H1 (cell line): ENCODE data around the gene PAX4. TPM values are rescaled to one million over a fixed set of nuclear protein-coding genes. Genes with fewer than 3 reads are reported as not detected.
A peak's percentile ranks its signal among the peaks of the same experiment; 100 is the strongest.

Source experiments
- CTCF ChIA-PET: fragments of 300-600 bp; sonication (Branson Sonifier 250); formaldehyde crosslinking; loops from one replicate; lab custom pipeline; 2021; ENCODE audit not compliant: partially characterized antibody; lab: Charles Lee
- POLR2A ChIA-PET: fragments of 300-600 bp; sonication (Branson Sonifier 250); formaldehyde crosslinking; loops from one replicate; lab custom pipeline; 2021; ENCODE audit warnings: inconsistent platforms; ENCODE audit not compliant: partially characterized antibody; lab: Charles Lee
- DNase-seq, 2 experiments: peaks; one replicate each; pipeline versions ENCODE4 v3.0.0 to v3.0.0-alpha.2; 2010 to 2022; ENCODE audit warnings: low spot score in 2 of 2, low read depth in 1 of 2, mixed read lengths in 1 of 2
- FAIRE-seq: peaks from 2 replicates; lab custom pipeline; 2011; peaks lifted over from hg19 to GRCh38; lab: Jason Lieb, UNC
- H2AFZ ChIP-seq: 2 replicates; pipeline ENCODE4 v1.8.1; 2012; ENCODE audit warnings: low read length, inconsistent platforms
- H2AK5ac ChIP-seq: 2 replicates; pipeline ENCODE4 v1.6.1; 2013; ENCODE audit warnings: low read depth, low read length
- H2BK120ac ChIP-seq: replicated peaks from 2 replicates; pipeline ENCODE3; 2013; ENCODE audit warnings: low read depth, low read length, inconsistent platforms
- H2BK12ac ChIP-seq: 2 replicates; pipeline ENCODE4 v1.6.1; 2013; ENCODE audit warnings: low read depth, low read length
- H2BK15ac ChIP-seq: 2 replicates; pipeline ENCODE4 v1.6.1; 2013; ENCODE audit warnings: low read length
- H2BK20ac ChIP-seq: 2 replicates; pipeline ENCODE4 v1.6.1; 2013; ENCODE audit warnings: low read length
- H2BK5ac ChIP-seq: 2 replicates; pipeline ENCODE4 v1.6.1; 2013; ENCODE audit warnings: low read depth, low read length
- H3K14ac ChIP-seq: 2 replicates; pipeline ENCODE4 v1.6.1; 2013; ENCODE audit warnings: inconsistent platforms; ENCODE audit not compliant: insufficient read length
- H3K18ac ChIP-seq: 2 replicates; pipeline ENCODE4 v1.6.1; 2013; ENCODE audit warnings: low read length; ENCODE audit errors: extremely low read depth
- H3K23ac ChIP-seq: 2 replicates; pipeline ENCODE4 v1.6.1; 2013; ENCODE audit warnings: inconsistent platforms; ENCODE audit not compliant: insufficient read length
- H3K23me2 ChIP-seq: 2 replicates; pipeline ENCODE4 v1.6.1; 2013; ENCODE audit warnings: low read depth, low read length
- H3K27ac ChIP-seq: 2 replicates; pipeline ENCODE4 v1.6.1; 2011; ENCODE audit warnings: low read depth, low read length, inconsistent platforms
- H3K27me3 ChIP-seq, 4 experiments: replicated peaks in 1 of 4; 1 replicate in 1 of 4; 2 replicates in 3 of 4; pipeline versions ENCODE4 v1.6.1 to v1.8.1; 2011 to 2013; ENCODE audit warnings: low read length in 3 of 4, mild to moderate bottlenecking in 3 of 4, inconsistent platforms in 2 of 4, mixed read lengths in 2 of 4, moderate library complexity in 1 of 4; ENCODE audit not compliant: control insufficient read depth in 3 of 4, insufficient read depth in 3 of 4; ENCODE audit errors: extremely low read depth in 1 of 4
- H3K36me3 ChIP-seq, 4 experiments: 2 replicates each; pipeline versions ENCODE4 v1.6.1 to v1.8.1; 2011 to 2013; ENCODE audit warnings: mild to moderate bottlenecking in 4 of 4, low read length in 3 of 4, moderate library complexity in 2 of 4, control low read depth in 1 of 4, inconsistent platforms in 1 of 4; ENCODE audit not compliant: insufficient read depth in 4 of 4, control insufficient read depth in 2 of 4
- H3K4ac ChIP-seq: replicated peaks from 2 replicates; pipeline ENCODE3; 2013; ENCODE audit warnings: low read length, low read depth, mixed read lengths, inconsistent platforms; ENCODE audit not compliant: insufficient read length
- H3K4me1 ChIP-seq, 4 experiments: replicated peaks in 1 of 4; 1 replicate in 1 of 4; 2 replicates in 3 of 4; pipeline versions ENCODE4 v1.6.1 to v1.8.1; 2011 to 2013; ENCODE audit warnings: low read length in 3 of 4, inconsistent platforms in 2 of 4, mixed read lengths in 1 of 4; ENCODE audit not compliant: insufficient read depth in 4 of 4, control insufficient read depth in 3 of 4
- H3K4me2 ChIP-seq, 2 experiments: 2 replicates each; pipeline versions ENCODE4 v1.6.1 to v1.8.1; 2011 to 2013; ENCODE audit warnings: low read depth in 2 of 2, low read length in 2 of 2, control low read depth in 1 of 2, inconsistent platforms in 1 of 2, mild to moderate bottlenecking in 1 of 2; ENCODE audit not compliant: insufficient read depth in 1 of 2
- H3K4me3 ChIP-seq, 4 experiments: fragments of 200-600, 300-600 bp in 1 of 4; sonication (generic), shearing (Covaris generic), sonication (Bioruptor Twin) in 1 of 4; 2 replicates each; pipeline versions ENCODE4 v1.5.1 to v1.8.1; 2011 to 2016; ENCODE audit warnings: low read length in 4 of 4, low read depth in 3 of 4, control low read depth in 2 of 4, inconsistent platforms in 2 of 4, mild to moderate bottlenecking in 2 of 4, mixed read lengths in 1 of 4, moderate library complexity in 1 of 4; ENCODE audit not compliant: insufficient read depth in 2 of 4; ENCODE audit errors: extremely low read depth in 1 of 4
- H3K56ac ChIP-seq: replicated peaks from 2 replicates; pipeline ENCODE3; 2013; ENCODE audit warnings: low read depth, mild to moderate bottlenecking, mixed read lengths, low read length, inconsistent platforms; ENCODE audit not compliant: insufficient read length
- H3K79me1 ChIP-seq: 2 replicates; pipeline ENCODE4 v1.6.1; 2013; ENCODE audit warnings: low read depth, low read length, control low read depth
- H3K79me2 ChIP-seq, 2 experiments: 2 replicates each; pipeline versions ENCODE4 v1.6.1 to v1.8.1; 2012 to 2013; ENCODE audit warnings: low read length in 2 of 2, mild to moderate bottlenecking in 2 of 2, inconsistent platforms in 1 of 2; ENCODE audit not compliant: insufficient read depth in 2 of 2, control insufficient read depth in 1 of 2
- H3K9ac ChIP-seq, 4 experiments: replicated peaks in 1 of 4; 1 replicate in 1 of 4; 2 replicates in 3 of 4; pipeline versions ENCODE4 v1.6.1 to v1.8.1; 2011 to 2013; ENCODE audit warnings: low read depth in 3 of 4, low read length in 3 of 4, control low read depth in 2 of 4, mild to moderate bottlenecking in 2 of 4, moderate library complexity in 2 of 4, inconsistent platforms in 1 of 4; ENCODE audit errors: extremely low read depth in 1 of 4
- H3K9me3 ChIP-seq, 2 experiments: 2 replicates each; pipeline versions ENCODE4 v1.6.1 to v1.8.1; 2012 to 2013; ENCODE audit warnings: mild to moderate bottlenecking in 2 of 2, moderate library complexity in 2 of 2, control low read depth in 1 of 2, inconsistent platforms in 1 of 2, low read depth in 1 of 2, low read length in 1 of 2, mixed read lengths in 1 of 2; ENCODE audit not compliant: insufficient read depth in 2 of 2
- H4K20me1 ChIP-seq, 2 experiments: replicated peaks in 1 of 2; 2 replicates each; pipeline versions ENCODE3 to v1.8.1; 2011 to 2013; ENCODE audit warnings: inconsistent platforms in 2 of 2, low read length in 2 of 2, mild to moderate bottlenecking in 1 of 2; ENCODE audit not compliant: insufficient read depth in 2 of 2, control insufficient read depth in 1 of 2
- H4K5ac ChIP-seq: 2 replicates; pipeline ENCODE4 v1.6.1; 2013; ENCODE audit warnings: low read length, low read depth, mixed read lengths, inconsistent platforms; ENCODE audit not compliant: insufficient read length
- H4K8ac ChIP-seq: 2 replicates; pipeline ENCODE4 v1.8.0; 2013; ENCODE audit warnings: mild to moderate bottlenecking, moderate library complexity, low read length, inconsistent platforms; ENCODE audit not compliant: insufficient read depth; ENCODE audit errors: extremely low read depth
- H4K91ac ChIP-seq: replicated peaks from 2 replicates; pipeline ENCODE3; 2013; ENCODE audit warnings: low read length, mixed read lengths, inconsistent platforms; ENCODE audit not compliant: insufficient read length
- EP300 ChIP-seq, 2 experiments: IDR thresholded peaks; 1 replicate in 1 of 2; 2 replicates in 1 of 2; pipeline ENCODE4 v1.6.1; 2011 to 2012; ENCODE audit warnings: low read depth in 2 of 2, low read length in 2 of 2, mild to moderate bottlenecking in 2 of 2, borderline replicate concordance in 1 of 2, inconsistent platforms in 1 of 2, moderate library complexity in 1 of 2
- GABPA ChIP-seq: IDR thresholded peaks from 2 replicates; pipeline ENCODE4 v1.6.1; 2011; ENCODE audit warnings: mild to moderate bottlenecking, low read length, moderate library complexity, borderline replicate concordance; ENCODE audit not compliant: insufficient read depth
- KDM4A ChIP-seq: IDR thresholded peaks from one replicate; pipeline ENCODE4 v1.7.1; 2012; ENCODE audit warnings: low read depth, mild to moderate bottlenecking, moderate library complexity, low read length, inconsistent platforms; ENCODE audit not compliant: severe bottlenecking
- MAFK ChIP-seq: IDR thresholded peaks from 2 replicates; pipeline ENCODE4 v1.6.1; 2012; ENCODE audit warnings: low read depth, mild to moderate bottlenecking, improper control_type of control experiment, low read length
- NANOG ChIP-seq: IDR thresholded peaks from 2 replicates; pipeline ENCODE4 v1.6.1; 2011; ENCODE audit warnings: low read length, low read depth, mild to moderate bottlenecking, inconsistent platforms; ENCODE audit not compliant: insufficient read depth, poor library complexity, severe bottlenecking
- NRF1 ChIP-seq: IDR thresholded peaks from 2 replicates; pipeline ENCODE4 v1.6.1; 2011; ENCODE audit warnings: mild to moderate bottlenecking, low read depth, low read length, improper control_type of control experiment
- SIN3A ChIP-seq, 2 experiments: IDR thresholded peaks in 1 of 2; conservative IDR thresholded peaks in 1 of 2; 2 replicates each; pipeline ENCODE4 v1.6.1; 2011 to 2012; ENCODE audit warnings: low read length in 2 of 2, improper control_type of control experiment in 1 of 2, low read depth in 1 of 2, mild to moderate bottlenecking in 1 of 2
- SIX5 ChIP-seq: IDR thresholded peaks from 2 replicates; pipeline ENCODE4 v1.6.1; 2011; ENCODE audit warnings: mild to moderate bottlenecking, low read depth, low read length
- SRF ChIP-seq: IDR thresholded peaks from 2 replicates; pipeline ENCODE4 v1.6.1; 2011; ENCODE audit warnings: mild to moderate bottlenecking, low read depth, low read length, moderate library complexity
- TCF12 ChIP-seq: IDR thresholded peaks from 2 replicates; pipeline ENCODE4 v1.6.1; 2011; ENCODE audit warnings: low read depth, mild to moderate bottlenecking, low read length
- YY1 ChIP-seq: IDR thresholded peaks from 2 replicates; pipeline ENCODE4 v1.6.1; 2011; ENCODE audit warnings: low read depth, mild to moderate bottlenecking, low read length
- WGBS, 2 experiments: shearing (Covaris generic) in 1 of 2; methylation state at CpG; one replicate each; pipeline versions ENCODE4 v1.1.6 to v1.1.7; 2013 to 2015; ENCODE audit warnings: low lambda C conversion rate in 2 of 2, mixed read lengths in 2 of 2, inconsistent platforms in 1 of 2, low coverage in 1 of 2, missing lambda C conversion rate in 1 of 2; ENCODE audit not compliant: insufficient replicate concordance in 2 of 2, insufficient coverage in 1 of 2, insufficient read length in 1 of 2; ENCODE audit errors: extremely low coverage in 1 of 2, missing lambda C conversion rate in 1 of 2; 5-methylcytosine and 5-hydroxymethylcytosine counted together
- polyA plus RNA-seq, 7 experiments: library from polyadenylated mRNA; depleted of rRNA in 3 of 7; stranded (reverse) in 5 of 7; unstranded in 2 of 7; fragments of >200 nt in 5 of 7; fragments of 200-250 nt in 2 of 7; gene quantifications; 1 replicate in 5 of 7; 2 replicates in 1 of 7; 4 replicates in 1 of 7; pipeline versions ENCODE4 v1.2.1 to v1.2.3, GENCODE V29; 2011 to 2013; ENCODE audit warnings: missing spikeins in 2 of 7, mixed read lengths in 2 of 7
- total RNA-seq: library from RNA; stranded (reverse); fragmentation: NEBNext Ultra II Directional; extraction: Animal tissue kit (Norgen Biotek cat#: 25700); gene quantifications from 2 replicates; pipeline ENCODE4 v1.2.1, GENCODE V29; 2021
- TF ChIP-seq, protein P1 (sequence below): IDR thresholded peaks from 2 replicates; pipeline ENCODE4 v1.6.1; 2012; ENCODE audit warnings: inconsistent platforms

Gene PAX4
- total and polyA plus RNA-seq, 2 of the 8 experiments (the other 6 are each of a cell fraction or from before 2014, with no cell fraction given) = 0.20 TPM; not detected in 1

DNA sequence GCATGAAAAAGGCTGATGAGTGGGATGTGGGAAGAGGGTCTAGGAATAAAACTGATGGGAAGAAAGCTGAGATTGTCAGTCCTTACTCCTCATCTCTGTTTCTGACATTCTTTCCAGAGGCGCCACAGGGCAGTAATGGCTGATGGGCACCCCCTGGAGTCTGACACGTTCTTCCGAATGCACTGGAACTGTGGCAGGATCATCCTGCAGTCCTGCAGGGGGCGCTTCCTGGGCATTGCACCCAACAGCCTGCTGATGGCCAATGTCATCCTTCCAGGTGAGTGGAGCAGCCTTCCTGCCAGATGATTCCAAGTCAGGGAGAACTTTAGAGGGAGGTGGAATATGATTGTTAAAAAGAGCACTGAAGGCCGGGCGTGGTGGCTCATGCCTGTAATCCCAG lies 19.6 kb downstream of the PAX4 start:
- H3K23ac ChIP-seq = no peak overlapping the region
- H3K56ac ChIP-seq = no peak overlapping the region
- H2AFZ ChIP-seq = 0 out of 2 replicates have a peak overlapping the region, but pooled peaks have one; percentile 89
- FAIRE-seq (peak; percentile 75), DNase-seq (peak in 1 of 2 experiments; percentile 86)
- 33% methylated on average over 6 of the region's 6 CpGs; no CpG with 5 or more reads in 1 of the 2 experiments for WGBS, 2 experiments
- no peak overlapping the region for H3K4me2 ChIP-seq
- no peak overlapping the region for H4K8ac ChIP-seq
- H3K9ac ChIP-seq = no peak overlapping the region
- no peak overlapping the region for H4K5ac ChIP-seq
- no peak overlapping the region for H2AK5ac ChIP-seq
- no peaks in the 10 kb centered on the region for H3K36me3 ChIP-seq
- H3K23me2 ChIP-seq = no peaks in the 10 kb centered on the region
- H3K79me2 ChIP-seq = no peaks in the 10 kb centered on the region
- no peak overlapping the region for H3K27ac ChIP-seq
- no peak overlapping the region for H3K14ac ChIP-seq
- H3K18ac ChIP-seq = no peak overlapping the region
- peaks cover 0 to 1% of the 10 kb centered on the region in 2 experiments for H4K20me1 ChIP-seq
- H2BK20ac ChIP-seq = no peak overlapping the region
- ChIA-PET POLR2A (interaction anchor here (0.8 to 1.1 kb wide), 2 partner anchors 9 to 13 kb away, joined by 3 to 5 read pairs; partner anchors contain the start of gene GCC1), CTCF (interaction anchor here (0.7 to 4.7 kb wide), 17 partner anchors 9 to 611 kb away, joined by 3 to 33 read pairs (median 4); partner anchors contain the start of genes ARF5, GCC1 and PAX4)
- no peak overlapping the region for H3K4ac ChIP-seq
- no peaks in the 10 kb centered on the region; a peak in 2 of 7 replicates for H3K27me3 ChIP-seq
- H2BK120ac ChIP-seq = no peak overlapping the region
- H3K79me1 ChIP-seq = no peaks in the 10 kb centered on the region
- no peak overlapping the region for H4K91ac ChIP-seq
- no peak overlapping the region for H2BK5ac ChIP-seq
- no peak overlapping the region for H2BK12ac ChIP-seq
- no peaks in the 10 kb centered on the region for H3K9me3 ChIP-seq
- H3K4me1 ChIP-seq = peaks cover 0 to 3% (median 1%) of the 10 kb centered on the region in 4 experiments; a peak in 2 of 7 replicates
- no peak overlapping the region for H3K4me3 ChIP-seq
- no peak overlapping the region for H2BK15ac ChIP-seq
- no peak for TF ChIP-seq SIX5
- no peak for TF ChIP-seq KDM4A
- TF ChIP-seq NRF1 = no peak
- TF ChIP-seq TCF12 = no peak
- TF ChIP-seq GABPA = no peak
- 0 out of 4 replicates have a peak, but pooled peaks of 1 of the 2 experiments have one; percentile 37 for TF ChIP-seq SIN3A (conservative IDR thresholded peaks at IDR 0.05 in 1 of 2, IDR thresholded peaks at IDR 0.05 in 1 of 2; ENCODE audit: low read depth in 1 of 2, low read length in 2 of 2)
- no peak for TF ChIP-seq SRF
- peak in 1 of 2 experiments; percentile 6; a peak in 1 of 3 replicates for TF ChIP-seq EP300 (IDR thresholded peaks at IDR 0.05; ENCODE audit: borderline replicate concordance in 1 of 2, low read depth in 2 of 2, low read length in 2 of 2)
- TF ChIP-seq, protein P1, sequence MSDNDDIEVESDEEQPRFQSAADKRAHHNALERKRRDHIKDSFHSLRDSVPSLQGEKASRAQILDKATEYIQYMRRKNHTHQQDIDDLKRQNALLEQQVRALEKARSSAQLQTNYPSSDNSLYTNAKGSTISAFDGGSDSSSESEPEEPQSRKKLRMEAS = peak; percentile 56
- no peak for TF ChIP-seq MAFK
- peak; percentile 93 for TF ChIP-seq YY1
- peak; percentile 89 for TF ChIP-seq NANOG
